Mucosa of descending colon (tissue), 3 donors: ENCODE data around the gene MSLN. TPM values are rescaled to one million over a fixed set of nuclear protein-coding genes. Genes with fewer than 3 reads are reported as not detected.

Experiments used
- ATAC-seq: fragments of 200-7000 bp; cut with Tn5 transposase; one replicate; pipeline ENCODE4 v1.9.1; 2020; ENCODE audit warnings: mild to moderate bottlenecking, moderate library complexity
- DNase-seq, 3 donors: peaks; one replicate each; pipeline ENCODE4 v3.0.0-alpha.2; 2020
- H3K36me3 ChIP-seq: fragments of 200-600 bp; one replicate; pipeline ENCODE4 v1.8.0; 2021; ENCODE audit warnings: low read depth, mild to moderate bottlenecking
- H3K4me1 ChIP-seq: fragments of 200-600 bp; one replicate; pipeline ENCODE4 v1.8.0; 2021; ENCODE audit warnings: low read depth, mild to moderate bottlenecking
- H3K4me3 ChIP-seq: fragments of 200-600 bp; one replicate; pipeline ENCODE4 v1.8.0; 2021; ENCODE audit warnings: mild to moderate bottlenecking
- H3K9me3 ChIP-seq: fragments of 200-600 bp; one replicate; pipeline ENCODE4 v1.8.0; 2021; ENCODE audit warnings: mild to moderate bottlenecking
- intact Hi-C, 2 donors: fragments of 100-400 bp; cut with DNase I in 1 of 2; cut with micrococcal nuclease in 1 of 2; formaldehyde crosslinking; loops; one replicate each; pipeline versions ENCODE4 v1.11.0 to v1.11.1; 2022; cut with DNase I, micrococcal nuclease
- total RNA-seq, 3 donors: library from RNA; stranded (reverse); fragmentation: NEBNext Ultra II Directional in 2 of 3; extraction: Animal tissue kit (Norgen Biotek cat#: 25700) in 2 of 3; gene quantifications; one replicate each; pipeline versions ENCODE4 v1.2.1 to v1.2.4, GENCODE V29; 2021 to 2023
- TF ChIP-seq, protein P1 (sequence below): fragments of 200-600 bp; IDR thresholded peaks from one replicate; pipeline ENCODE4 v1.8.0; 2022; ENCODE audit warnings: antibody characterized with exemption, mild to moderate bottlenecking
- donor health status: DM: no; HTN: no; CAD: no; lungs with moderate emphysema.
- donor health status: DM: no; HTN: no; CAD: no.
- donor health status: DM: no; HTN: yes; CAD: no.

MSLN gene
- total RNA-seq, 3 donors from 2014 or later: 3.4 to 7.0 (median 4.7) TPM

DNA sequence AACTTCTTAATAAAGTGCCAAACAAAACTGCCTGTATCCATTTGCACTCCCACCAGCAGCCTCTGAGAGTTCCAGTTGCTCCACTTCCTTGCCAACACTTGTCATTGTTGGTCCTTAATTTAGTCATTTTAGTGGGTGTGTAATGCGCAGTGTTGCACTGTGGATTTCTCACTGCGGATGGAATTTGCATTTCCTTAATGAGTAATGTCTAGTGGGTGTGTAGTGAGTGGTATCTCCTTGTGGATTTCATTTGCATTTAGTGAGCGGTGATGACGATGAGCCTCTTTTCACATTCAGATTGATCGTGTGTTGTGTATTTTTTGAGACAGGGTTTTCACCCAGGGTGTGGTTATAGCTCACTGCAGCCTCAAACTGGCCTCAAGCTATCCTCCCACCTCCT is 4.1 kb upstream of the MSLN start:
- Histone ChIP-seq H3K36me3 (no peaks in the 10 kb centered on the region), H3K4me3 (no peak overlapping the region), H3K4me1 (no peaks in the 10 kb centered on the region), H3K9me3 (no peaks in the 10 kb centered on the region)
- TF ChIP-seq, protein P1, sequence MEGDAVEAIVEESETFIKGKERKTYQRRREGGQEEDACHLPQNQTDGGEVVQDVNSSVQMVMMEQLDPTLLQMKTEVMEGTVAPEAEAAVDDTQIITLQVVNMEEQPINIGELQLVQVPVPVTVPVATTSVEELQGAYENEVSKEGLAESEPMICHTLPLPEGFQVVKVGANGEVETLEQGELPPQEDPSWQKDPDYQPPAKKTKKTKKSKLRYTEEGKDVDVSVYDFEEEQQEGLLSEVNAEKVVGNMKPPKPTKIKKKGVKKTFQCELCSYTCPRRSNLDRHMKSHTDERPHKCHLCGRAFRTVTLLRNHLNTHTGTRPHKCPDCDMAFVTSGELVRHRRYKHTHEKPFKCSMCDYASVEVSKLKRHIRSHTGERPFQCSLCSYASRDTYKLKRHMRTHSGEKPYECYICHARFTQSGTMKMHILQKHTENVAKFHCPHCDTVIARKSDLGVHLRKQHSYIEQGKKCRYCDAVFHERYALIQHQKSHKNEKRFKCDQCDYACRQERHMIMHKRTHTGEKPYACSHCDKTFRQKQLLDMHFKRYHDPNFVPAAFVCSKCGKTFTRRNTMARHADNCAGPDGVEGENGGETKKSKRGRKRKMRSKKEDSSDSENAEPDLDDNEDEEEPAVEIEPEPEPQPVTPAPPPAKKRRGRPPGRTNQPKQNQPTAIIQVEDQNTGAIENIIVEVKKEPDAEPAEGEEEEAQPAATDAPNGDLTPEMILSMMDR: no peak
- intact Hi-C loops: no loop called here
- ATAC-seq (no peak), DNase-seq (no peak)

DNA sequence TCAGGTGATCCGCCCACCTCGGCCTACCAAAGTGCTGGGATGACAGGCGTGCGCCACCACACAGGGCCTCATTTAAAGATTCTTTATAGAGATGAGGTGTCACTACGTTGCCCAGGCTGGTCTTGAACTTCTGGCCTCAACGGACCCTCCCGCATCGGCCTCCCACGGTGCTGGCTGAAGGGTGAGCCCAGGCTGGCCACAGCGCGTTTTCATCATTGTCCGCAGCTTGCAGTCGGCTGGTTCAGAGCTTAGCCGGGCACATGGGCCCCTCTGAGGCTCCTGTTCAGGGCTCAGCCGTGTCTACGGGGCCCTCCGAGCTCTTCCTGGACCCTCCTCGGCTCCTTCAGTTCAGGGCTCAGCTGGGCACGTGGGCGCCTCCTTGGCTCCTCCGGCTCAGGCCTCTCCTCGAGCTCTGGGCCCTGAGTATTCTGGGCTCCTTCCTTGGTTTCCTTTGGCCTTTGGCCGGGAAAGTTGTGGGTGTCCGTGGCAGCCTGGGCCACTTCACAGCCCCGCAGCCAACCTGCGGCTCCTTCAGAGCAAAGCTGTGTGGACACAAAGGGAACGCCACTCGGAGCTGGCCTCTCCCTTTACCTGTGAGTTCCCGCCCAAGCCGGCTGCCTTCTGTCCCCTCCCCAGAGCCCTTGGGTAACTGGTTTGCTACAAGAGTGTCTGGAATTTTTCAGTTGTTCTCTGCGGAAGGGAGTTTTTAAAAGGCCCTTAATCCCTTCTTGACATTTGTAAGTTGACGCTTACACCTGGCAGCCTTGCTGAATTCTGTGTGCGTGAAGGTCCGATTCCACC is 1.2 kb upstream of the MSLN start:
- no peak overlapping the region for H3K4me3 ChIP-seq
- ATAC-seq: no peak
- no peaks in the 10 kb centered on the region for H3K4me1 ChIP-seq
- H3K9me3 ChIP-seq: no peaks in the 10 kb centered on the region
- TF ChIP-seq, protein P1: no peak
- H3K36me3 ChIP-seq: no peaks in the 10 kb centered on the region
- no peak for DNase-seq
- intact Hi-C loops: no loop called here

DNA sequence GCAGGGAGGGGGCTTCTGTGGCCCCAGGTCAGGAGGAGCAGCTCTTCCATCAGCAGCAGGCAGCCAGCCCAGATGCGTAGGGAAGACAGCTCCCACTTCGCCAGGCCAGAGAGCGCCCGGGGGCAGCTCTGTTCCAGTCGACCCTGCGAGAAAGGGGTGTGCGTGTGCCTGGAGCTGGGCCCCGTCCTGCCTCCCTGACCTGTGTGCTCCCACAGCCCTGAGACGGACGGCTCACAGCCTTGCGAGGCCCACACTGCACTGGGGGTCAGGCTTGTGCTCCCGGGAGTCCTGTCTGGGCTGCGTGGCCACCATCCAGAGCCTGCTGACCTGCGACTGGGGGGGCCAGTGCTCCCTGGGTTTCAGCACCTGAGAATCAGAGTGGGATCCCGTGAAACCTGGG is 469 bp upstream of the MSLN start:
- no peaks in the 10 kb centered on the region for H3K36me3 ChIP-seq
- DNase-seq (no peak), ATAC-seq (no peak)
- no peak overlapping the region for H3K4me3 ChIP-seq
- no peaks in the 10 kb centered on the region for H3K4me1 ChIP-seq
- H3K9me3 ChIP-seq: no peaks in the 10 kb centered on the region
- TF ChIP-seq, protein P1: no peak
- intact Hi-C loops: no loop called here

DNA sequence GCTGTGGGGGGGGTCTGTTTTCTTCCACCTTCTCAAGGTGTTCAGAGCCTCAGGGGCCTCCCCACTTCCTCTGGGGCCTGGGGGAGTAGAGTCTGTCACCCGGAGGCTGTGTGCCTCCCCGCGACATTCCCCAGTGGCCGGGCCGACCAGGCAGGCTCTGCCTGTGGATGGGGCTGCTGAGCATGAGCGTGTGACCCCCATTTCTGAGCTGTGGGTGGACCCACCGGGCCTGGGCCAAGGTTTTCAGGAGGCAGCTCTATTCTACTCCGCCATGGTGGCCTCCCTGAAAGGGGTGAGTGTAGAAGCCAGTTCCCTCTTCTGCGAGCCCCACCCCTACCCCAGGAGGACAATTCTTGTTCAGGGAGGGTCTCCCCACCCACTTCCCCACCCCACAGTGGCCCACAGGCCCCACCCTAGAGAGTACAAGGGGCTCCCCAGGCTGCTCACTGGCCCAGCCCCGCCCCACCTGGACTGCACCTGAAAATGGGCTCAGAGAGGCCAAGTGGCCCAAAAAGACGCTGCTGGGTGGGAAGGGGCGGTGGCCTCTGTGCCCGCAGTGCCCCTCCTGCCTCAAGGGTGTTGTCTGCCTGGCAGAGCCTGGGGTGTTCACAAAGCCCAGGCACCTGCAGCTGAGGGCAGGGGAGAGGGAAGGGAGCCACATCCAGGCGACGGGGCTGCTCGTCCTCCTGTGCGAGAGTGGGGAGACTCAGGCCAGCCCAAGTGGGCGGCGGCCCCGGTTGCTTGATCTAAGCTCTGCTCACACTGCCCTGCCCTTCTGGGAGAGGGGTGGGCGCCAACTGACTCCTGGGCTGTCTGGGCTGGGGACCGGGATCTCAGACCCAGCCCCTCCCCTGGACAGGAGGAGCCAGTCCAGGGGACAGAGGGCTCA is 1.3 kb downstream of the MSLN start:
- no peaks in the 10 kb centered on the region for H3K36me3 ChIP-seq
- no peaks in the 10 kb centered on the region for H3K9me3 ChIP-seq
- ATAC-seq (no peak), DNase-seq (peak in 1 of 3 donors; percentile 44)
- H3K4me3 ChIP-seq: no peak overlapping the region
- H3K4me1 ChIP-seq: no peaks in the 10 kb centered on the region
- intact Hi-C loops: no loop called here
- TF ChIP-seq, protein P1: no peak

DNA sequence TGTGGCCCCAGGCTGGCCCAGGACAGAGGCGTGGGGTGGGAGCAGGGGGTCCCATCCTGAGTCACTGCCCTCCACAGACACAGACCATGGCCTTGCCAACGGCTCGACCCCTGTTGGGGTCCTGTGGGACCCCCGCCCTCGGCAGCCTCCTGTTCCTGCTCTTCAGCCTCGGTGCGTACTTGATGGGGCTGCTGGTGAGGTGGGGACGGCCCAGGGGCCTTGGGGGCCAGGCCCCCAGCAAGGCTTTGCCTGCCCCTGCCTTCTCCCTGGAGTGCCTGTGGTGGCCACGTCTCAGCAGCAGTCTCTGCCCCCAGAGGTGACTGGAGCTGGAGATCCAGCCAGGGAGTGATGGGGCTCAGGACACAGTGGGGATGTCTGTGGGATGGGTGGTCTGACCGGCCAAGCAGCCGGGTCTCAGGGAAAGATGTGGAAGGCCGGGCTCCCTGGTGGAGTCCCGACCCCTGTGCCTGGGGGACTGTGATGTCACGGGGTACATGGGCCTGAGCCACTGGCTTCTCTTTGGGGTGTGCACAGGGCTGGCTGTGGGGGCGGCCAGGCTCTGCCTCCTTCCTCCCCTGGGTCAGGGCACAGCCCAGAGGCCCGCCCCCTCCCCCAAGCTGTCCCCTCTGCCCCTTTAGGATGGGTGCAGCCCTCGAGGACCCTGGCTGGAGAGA is 2.2 kb downstream of the MSLN start:
- H3K4me1 ChIP-seq: no peaks in the 10 kb centered on the region
- H3K36me3 ChIP-seq: no peaks in the 10 kb centered on the region
- intact Hi-C loops: no loop called here
- no peak overlapping the region for H3K4me3 ChIP-seq
- ATAC-seq (no peak), DNase-seq (no peak)
- TF ChIP-seq, protein P1: no peak
- H3K9me3 ChIP-seq: no peaks in the 10 kb centered on the region
